GM19099 (cell line): ENCODE data around the gene MORC1.

Experiments
- POLR2A ChIP-seq: IDR thresholded peaks from 3 replicates; pipeline ENCODE4 v1.6.1; 2011; ENCODE audit warnings: low read depth; ENCODE audit not compliant: insufficient read length; ENCODE audit errors: extremely low read depth

Gene MORC1

GRCh38 chr3:108940568-108941263 lies 177.2 kb downstream of the MORC1 start:
- no peak for TF ChIP-seq POLR2A

- no peak for TF ChIP-seq POLR2A
Measured at GRCh38 chr3:108940166-108940565, 177.8 kb downstream of the MORC1 start.

GRCh38 chr3:108936924-108937689 lies 180.8 kb downstream of the MORC1 start:
- no peak for TF ChIP-seq POLR2A

- TF ChIP-seq POLR2A, result no peak
Measured at GRCh38 chr3:108931035-108931434, 186.9 kb downstream of the MORC1 start.

- TF ChIP-seq POLR2A, result no peak
Measured at GRCh38 chr3:108918866-108919265, 199.1 kb downstream of the MORC1 start.

- no peak for TF ChIP-seq POLR2A
Measured at GRCh38 chr3:108914774-108915641, 202.9 kb downstream of the MORC1 start.

- no peak for TF ChIP-seq POLR2A
Measured at GRCh38 chr3:108909799-108910198, 208.1 kb downstream of the MORC1 start.
